Eye (tissue), 1 donor: Measurements from ENCODE around the gene TIAL1.
A peak's percentile ranks its signal among the peaks of the same experiment; 100 is the strongest.
"Not testable (repeated sequence)": the region's sequence is repeated elsewhere in the genome, so short reads cannot be mapped to it uniquely, and the experiment has no call there.

ENCODE experiments used
- DNase-seq: peaks from one replicate; pipeline ENCODE4 v3.0.0-alpha.2; 2015

TIAL1 gene

DNA sequence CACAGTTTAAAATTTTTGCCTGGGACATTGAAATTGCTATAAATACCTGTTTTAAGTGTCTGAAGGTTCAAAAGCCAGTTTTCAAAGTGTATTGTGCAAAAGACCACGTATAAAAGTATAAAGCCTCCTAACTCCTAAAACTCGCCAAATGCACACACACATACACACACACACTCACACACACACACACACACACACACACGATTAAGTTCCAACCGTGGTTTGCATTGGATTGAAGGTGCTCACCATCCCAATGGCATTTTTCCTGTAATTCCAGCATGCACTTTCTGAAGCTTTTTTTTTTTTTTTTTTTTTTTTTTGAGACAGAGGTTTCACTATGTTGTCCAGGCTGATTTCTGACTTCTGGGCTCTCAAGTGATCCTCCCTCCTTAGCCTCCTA is 51.5 kb downstream of the TIAL1 start:
- DNase-seq: no peak

DNA sequence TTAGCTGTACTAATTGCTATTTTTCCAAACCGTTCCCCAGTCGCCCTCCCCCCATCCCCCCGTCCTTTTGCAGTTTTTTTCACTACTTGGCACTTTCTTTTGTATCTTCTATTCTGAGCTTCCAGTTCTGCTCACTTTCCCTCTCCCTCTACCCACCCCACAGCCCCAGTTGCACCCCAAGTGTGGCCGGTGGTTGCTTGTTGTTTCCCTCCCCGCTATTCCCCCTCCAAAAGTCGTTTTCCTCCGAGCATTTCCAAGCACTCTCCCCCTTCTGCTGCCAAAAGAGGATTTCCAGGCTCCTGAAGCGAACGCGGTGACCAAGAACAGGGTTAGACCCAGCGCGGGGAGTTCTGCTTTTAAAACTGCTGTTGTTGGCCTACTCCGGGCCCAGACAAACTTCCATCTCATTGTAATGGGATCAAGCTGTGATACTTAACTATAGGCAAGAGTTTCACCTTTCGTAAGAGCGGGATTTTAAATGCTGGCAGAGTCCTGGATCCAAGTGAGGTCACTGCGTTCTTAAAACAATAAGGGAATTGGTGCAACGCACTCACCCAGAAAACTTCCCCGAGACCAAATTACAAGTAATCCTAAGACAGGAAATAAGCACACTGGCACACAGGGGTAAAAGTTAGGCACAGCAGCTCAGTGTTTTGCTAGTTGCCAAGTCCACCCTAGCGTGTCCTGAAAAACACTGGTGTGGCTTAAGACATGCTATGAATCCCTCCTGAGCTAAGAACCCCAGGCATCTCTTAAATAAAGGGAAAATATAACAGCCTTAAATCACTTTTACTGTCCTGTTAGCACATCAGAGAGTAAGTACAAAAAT is 52.7 kb downstream of the TIAL1 start:
- DNase-seq: peak; percentile 59

DNA sequence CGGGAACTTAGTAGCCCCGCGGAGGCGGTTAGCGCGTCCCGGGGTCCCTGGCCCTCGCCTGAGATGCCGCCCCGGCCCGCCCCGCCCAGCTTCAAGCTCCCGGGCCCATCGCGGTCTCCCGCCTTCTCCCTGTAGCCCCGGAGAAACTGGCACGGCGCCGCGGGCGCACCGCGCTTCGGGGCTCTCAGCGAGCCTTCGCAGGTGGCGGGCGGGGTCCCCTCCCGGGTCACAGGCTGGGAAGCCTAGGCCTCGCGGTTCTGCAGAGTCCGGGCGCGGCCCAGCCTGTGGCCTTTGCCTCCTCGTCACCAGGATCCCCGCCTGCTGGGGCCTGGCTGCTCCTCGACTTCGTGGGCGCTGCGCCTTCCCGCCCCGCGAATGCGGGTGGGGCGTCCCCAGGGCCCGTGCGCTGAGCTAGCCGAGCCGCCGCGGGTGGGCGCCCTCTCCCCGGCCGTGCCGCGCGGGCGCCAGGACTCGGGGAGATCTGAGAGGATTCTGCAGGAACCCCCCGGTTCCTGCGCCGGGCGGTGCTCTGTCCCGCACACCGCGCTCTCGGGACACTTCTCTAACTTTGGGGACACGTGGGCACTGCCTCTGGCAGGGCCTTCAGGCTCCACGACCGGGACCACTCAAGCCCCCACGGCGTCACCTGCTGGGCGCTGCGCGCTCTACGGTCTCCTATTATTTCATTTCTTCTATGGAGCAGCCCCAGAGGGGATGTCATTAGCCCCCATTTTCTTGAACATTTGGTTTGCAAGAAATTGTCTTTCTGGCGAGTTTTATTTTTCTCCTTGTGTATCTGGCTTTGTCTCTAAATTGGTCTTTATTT is 53.6 kb downstream of the TIAL1 start:
- peak; percentile 78 for DNase-seq

DNA sequence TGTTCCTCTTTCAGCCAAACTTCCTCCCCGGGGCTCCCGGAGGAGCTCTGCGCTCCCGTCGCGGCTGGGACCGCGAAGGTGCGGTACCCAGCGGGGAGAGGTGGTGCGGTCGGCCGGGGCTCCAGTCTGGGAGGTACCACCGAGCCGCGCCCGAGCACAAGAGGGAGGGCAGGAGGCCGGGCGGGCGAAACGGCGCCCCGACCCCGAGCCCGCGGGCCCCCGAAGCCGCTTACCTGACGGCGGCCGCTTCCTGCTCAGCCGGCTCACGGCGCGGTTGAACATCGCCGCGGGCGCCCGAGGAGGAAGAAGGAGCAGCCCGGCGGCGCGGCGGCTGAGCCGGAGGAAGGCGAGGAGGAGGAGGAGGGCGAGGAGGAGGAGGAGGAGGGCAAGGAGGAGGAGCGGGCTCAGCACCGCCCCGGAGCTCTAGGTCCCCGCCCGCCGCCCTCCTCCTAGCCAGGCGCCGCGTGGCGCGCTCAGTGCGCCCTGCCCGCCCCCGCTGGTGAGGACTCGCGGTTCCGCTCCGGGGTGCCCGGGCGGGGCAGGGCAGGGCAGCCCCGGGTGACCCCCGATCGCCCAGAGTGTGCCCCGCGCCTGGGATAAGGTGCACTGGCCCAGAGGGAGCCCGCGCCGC is 54.3 kb downstream of the TIAL1 start, which contains the start of gene RGS10:
Gene RGS10, minus strand, starts transcription at position 363 of the 631 bp plus-strand sequence. Its CDS starts 81 bp downstream, at position 282.
- DNase-seq: peak; percentile 70

DNA sequence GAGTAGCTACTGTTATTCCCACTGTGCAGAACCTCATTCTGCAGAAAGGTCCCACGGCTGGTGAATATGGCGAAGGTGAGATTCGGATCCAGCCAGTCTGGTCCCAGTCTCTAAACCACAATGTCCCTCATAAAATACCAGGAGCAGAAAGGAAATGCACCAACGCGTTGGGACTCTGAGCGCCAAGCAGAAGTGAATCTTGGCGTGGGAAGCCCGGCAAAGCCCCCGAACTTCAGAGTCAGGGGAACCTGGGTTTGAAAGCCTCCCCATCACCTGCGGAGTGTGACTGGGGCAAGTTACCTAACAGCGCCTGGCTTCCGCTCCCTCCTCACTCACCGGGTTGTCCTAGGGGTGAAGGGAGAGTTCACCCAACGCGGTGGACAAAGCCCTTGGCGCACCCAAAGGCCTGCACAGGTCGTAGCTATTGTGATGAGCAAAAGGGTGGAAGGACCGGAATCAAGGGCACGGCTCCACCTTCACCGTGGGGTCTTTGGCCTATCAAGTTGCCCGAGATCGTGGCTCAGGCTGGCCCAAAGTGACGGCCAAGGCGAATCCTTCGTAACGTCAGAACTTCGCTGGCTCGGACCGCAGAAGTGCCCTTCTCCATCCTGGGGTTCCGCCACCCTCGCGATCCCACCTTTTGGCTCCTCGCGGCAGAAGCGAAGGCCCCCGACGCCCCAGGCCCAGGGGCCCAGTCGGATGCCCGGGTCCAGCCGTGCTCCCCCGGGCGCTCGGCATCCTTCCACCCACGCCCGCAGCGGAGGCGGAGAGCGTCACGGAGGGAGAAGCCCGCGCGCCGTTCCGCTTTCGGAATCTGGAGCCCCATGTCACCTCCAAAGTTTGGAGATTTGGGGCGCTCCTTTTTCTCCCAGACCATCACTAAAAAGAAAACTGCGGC is 55.1 kb downstream of the TIAL1 start:
- DNase-seq: peak; percentile 42

DNA sequence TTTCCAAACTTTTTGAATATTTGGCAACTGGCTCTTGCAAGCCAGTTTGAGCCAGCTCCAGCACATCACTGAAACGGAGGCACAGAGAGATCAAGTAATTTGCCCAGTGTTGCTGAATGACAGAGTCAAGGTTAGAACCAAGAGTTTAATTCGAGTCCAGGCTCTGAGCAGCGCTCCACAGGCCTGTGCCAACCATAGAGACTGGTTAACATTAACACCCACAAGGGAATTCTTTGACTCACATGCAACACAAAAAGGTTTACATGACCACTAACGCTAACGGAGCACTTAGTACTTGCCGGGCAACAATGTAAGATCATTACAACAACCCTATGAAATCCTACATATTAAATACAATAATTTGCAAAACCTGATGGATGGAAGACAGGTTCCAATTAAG is 55.7 kb downstream of the TIAL1 start:
- no peak for DNase-seq

DNA sequence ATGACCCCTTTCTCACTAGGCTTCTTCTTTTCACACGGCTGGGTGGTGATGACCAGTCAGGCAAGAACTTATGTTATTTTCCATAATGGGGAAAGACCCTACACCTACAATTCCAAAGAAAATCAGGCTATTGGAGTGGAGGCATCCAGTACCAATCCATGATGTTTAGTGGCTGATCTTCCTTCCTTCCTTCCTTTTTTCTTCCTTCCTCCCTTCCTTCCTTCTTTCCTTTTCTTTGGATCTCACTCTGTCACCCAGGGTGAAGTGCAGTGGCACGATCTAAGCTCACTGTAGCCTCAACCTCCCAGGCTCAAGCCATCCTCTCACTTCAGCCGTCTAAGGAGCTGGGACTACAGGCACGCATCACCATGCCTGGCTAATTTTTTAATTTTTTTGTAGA is 56.7 kb downstream of the TIAL1 start:
- DNase-seq: no peak

DNA sequence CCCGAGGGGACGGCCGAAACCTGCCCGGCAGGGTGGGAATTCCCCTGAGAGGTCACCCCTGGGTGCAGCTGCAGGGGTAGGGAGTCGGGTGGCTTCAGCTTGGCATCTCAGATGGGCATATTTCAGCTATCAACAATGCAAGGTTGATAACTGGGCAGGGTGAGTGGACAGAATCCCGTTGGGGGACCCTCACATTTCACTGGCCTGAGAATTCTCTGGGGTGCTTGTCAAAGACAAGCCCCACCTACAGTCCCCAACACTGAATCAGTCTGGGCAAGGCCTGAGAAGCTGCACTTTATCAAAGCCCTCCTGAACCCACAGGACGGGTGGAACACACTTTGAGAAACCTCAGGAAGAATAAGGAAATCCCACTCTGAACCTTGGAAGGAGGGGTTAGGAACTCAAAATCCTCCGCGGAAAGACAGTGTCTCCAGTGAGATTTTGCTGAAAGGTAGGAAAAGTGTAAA is 57.4 kb downstream of the TIAL1 start:
- no peak for DNase-seq

DNA sequence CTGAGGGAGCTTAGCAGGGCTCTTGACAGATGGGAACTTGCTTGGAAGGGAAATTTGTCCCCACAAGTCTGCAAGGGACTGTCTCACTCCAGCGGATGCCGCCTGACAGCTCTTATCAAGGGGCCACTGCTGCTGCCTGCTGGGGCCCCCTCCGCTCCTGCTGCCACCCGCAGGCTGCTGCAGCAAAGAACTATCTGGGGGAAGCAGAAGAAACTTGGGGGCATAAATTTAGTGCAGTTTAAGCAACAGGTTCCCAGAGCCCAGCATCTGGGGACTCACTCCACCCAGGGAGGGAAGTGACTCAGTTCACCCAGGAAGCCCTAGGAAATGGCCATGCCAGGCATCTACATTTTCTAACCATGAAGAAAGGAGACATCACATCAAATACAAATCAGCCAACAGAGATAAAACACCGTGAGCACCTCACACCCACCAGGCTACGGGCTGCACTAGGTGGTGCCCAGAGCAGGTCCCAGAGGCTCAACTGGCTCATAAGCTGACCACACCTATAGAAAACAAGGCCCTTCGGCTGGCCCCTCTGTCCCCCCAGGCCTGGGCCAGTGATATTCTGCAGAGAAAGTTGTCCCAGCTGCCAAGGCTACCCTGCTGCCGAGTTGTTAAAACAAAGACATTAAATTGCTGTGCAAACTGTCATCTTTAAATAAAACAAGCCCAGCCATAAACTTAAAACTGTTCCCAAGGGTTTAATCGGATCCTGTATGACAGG is 58.0 kb downstream of the TIAL1 start:
- DNase-seq: no peak

DNA sequence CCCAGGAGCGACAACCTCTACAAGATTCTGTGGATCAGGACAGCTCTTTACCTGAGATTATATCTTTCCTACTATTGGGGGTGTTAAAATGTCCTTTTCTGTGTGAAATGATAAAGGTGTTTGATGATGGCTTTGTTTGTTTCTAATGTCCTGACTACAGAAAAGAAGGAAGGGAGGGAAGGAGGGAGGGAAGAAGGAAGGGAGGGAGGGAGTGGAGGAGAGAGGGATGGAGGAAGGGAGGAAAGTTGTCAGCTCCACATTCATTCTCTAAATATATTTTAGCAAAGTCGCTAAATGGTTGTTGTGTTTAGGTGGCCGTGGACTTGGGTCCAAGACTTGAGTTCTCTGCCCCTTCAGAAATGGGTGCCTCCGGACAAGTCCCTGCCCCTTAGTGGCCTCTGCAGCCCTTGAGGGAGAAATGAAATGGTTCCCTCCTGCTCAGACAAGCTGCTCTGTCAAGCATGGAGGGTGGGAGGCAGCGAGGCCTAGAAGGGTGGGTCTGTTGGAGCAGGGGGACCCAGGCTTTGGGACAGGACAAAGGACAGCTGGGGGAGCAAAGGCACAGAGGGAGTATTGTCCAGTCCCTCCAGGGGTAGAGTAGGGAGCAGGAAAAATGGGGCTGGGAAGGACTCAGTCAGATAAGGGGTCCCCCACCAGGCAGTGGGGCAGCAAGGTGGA is 58.7 kb downstream of the TIAL1 start:
- DNase-seq: no peak

DNA sequence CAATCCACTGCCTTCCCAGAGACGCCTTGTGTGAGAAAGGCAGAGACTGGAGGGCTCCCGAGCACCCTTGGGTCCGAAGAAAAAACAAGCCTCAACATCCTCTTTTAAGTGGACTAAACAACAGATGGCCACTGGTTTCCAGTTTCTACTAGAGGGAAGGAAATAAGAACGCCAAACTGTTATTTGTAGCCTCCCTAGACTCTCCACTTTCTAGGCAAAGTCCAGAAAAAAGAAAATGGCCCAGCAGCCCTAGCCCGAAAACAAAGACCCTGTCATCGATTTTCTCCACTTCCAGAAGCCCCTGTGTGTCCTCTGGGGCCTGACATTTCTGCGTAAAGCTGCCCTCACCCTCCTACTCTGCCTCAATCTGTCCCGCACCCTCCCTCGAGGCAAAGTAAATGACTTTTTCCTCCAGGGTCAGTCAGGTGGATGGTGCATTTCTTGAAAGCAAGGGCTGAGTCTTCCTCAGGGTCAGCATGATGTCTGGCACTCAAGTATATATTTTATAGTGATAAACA is 60.2 kb downstream of the TIAL1 start:
- DNase-seq: peak; percentile 63

DNA sequence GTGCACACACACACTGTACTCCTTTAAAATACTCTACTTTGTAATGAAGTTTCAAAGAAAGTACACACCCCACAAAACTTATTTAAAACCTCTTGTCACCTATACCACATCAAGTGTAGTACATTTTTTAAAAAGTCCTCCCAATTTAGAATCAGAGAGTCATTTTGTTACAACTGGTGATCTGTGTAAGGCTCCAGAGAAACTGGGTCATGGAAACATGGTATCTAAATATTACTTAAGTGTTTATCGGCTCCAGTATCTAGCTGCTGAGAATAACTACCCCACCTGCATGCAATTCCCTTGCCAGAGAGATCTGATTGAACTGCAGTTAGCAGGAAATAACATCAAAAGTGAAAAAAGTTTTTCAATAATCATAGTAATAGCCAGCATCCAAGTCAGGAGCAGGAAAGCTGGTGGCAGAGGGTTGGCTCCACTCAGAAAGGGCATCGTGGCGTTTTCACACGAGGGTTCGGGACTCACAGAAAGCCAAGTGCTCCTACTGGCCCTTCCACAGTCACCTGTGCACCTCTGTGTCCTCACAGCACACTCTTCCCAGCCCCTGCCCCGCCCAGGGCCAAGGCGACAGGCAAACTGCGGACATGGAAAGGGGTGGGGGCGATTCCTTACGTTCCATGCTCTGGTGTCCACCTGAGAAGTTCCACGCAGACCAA is 60.8 kb downstream of the TIAL1 start:
- DNase-seq: no peak

DNA sequence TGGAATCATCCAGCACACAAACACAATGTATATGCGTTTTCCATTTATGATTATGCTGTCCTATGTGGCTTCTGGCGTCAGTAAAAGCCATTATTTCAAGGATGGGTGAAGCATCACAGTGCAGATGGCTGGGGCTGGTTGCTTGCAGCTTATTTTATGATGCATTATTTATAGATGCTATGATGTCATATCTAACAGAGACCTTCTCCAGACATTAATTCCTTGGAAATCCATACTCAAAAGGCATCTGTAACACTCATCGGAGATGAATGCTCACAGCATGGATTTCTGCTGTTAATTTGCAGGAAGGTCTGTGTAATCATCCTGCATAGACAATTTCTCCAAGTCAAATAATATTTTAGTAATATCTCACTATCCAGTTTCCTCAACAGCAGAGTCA is 61.5 kb downstream of the TIAL1 start:
- DNase-seq: peak; percentile 65

DNA sequence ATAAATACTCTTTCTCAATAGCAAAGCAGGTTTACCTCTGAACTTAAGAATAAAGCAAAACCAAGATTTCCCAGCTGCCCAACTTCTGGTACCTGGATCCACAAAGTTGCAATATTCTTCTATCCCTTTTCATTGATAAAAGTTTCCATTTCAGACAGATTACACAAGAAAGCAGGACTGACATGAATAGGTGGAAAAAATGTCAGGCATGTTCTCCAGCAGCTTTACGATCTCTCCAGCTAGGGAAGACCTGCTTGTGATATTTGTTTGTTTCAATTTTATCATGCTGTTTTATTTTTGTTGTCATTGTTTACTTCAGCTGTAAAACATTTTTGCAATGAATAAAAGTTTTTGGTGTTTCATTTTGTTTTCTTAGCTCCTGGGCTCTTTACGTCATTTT is 63.3 kb downstream of the TIAL1 start:
- DNase-seq: no peak

DNA sequence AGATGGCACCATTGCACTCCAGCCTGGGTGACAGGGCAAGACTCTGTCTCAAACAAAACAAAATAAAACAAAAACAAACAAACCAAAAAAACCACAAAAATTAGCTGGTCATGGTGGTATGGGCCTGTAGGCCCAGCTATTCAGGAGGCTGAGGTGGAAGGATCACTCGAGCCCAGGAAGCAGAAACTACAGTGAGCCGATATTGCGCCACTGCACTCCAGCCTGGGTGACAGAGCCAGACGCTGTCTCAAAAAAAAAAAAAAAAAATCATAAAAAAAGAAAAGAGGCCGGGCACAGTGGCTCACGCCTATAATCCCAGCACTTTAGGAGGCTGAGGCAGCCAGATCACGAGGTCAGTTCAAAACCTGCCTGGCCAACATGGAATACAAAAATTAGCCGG is 64.0 kb downstream of the TIAL1 start:
- DNase-seq: not testable (repeated sequence)

DNA sequence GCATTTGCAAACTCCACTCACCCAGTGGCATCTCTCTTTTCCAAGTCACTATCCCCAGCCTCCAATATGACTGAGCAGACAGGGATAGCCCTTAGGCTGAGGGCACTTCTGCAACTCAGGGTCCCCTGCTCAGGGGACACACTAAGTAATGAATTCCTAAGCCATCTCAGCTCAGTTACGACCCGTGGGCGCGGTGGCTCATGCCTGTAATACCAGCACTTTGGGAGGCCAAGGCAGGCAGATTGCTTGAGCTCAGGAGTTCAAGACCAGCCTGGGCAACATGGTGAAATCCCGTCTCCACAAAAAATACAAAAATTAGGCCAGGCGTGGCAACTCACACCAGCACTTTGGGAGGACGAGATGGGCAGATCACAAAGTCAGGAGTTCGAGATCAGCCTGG is 64.5 kb downstream of the TIAL1 start:
- DNase-seq: not testable (repeated sequence)

DNA sequence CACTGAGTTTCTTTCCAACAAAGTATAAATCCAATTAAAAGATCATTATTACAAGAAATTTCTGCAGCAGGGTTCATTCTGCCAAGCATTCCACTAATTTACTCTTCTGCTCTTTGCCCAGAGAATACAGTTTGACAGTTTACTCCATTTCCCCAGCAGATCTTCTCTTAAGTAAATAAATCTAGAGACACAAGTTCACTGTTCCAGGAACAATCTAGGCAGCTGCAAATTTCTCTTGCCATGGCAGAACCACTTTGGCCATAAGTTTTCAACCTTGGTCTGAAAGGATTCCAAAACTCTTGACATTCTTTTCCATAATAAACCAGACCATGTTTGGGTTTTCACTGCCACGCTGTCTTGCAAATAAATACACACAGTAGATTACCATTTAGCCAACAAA is 65.7 kb downstream of the TIAL1 start:
- no peak for DNase-seq

DNA sequence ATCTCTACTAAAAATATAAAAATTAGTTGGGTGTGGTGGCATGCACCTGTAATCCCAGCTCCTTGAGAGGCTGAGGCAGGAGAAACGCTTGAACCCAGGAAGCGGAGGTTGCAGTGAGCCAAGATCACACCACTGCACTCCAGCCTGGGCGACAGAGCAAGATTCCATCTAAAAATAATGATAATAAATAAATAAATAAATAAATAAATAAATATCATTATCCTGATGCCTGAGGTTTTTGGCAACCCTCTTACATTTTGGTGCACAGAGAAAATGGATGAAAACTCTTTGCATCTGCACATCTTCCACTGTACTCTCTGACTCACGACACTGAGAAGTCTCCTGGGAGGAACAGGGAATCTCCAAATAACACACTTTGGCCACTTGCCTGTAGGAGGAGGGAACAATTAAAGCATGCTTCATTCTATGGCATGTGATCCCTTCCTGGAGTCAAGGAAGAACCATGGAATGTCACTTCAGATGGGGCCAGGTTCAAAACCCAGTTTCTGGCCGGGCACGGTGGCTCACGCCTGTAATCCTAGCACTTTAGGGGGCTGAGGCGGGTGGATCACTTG is 68.0 kb downstream of the TIAL1 start:
- DNase-seq: not testable (repeated sequence)
